ENCODE results near the gene SPEM2. TPM values are rescaled to one million over a fixed set of nuclear protein-coding genes. Genes with fewer than 3 reads are reported as not detected.
A peak's percentile ranks its signal among the peaks of the same experiment; 100 is the strongest.

The SPEM2 gene
- polyA plus RNA-seq, 1 donor from 2014 or later = not detected

DNA sequence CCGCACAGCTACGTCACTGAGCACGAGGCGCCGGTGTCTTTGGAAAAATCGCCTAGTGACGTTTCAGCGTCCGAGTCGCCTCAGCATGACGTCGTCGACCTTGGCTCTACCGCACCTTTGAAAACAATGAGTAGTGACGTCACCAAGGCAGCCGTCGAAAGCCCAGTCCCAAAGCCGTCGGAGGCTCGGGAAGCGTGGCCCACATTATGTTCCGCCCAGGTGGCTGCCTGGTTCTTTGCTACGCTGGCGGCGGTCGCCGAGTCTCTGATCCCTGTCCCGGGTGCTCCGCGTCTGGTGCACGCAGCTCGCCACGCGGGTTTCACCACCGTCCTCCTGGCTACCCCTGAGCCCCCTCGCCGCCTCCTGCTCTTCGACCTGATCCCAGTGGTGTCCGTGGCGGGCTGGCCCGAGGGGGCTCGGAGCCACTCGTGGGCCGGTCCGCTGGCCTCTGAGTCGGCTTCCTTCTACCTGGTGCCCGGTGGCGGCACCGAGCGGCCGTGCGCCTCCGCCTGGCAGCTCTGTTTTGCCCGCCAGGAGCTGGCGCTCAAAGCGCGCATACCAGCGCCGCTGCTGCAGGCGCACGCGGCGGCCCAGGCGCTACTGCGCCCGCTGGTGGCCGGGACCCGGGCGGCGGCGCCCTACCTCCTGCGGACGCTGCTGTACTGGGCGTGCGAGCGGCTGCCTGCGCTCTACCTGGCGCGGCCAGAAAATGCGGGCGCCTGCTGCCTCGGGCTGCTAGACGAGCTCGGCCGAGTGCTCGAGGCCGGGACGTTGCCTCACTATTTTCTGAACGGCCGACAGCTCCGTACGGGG lies 11.3 kb downstream of the SPEM2 start:
- Histone ChIP-seq H3F3A (ENCODE audit: insufficient read depth, low read length, poor library complexity, severe bottlenecking) (peaks cover 4% of the 10 kb centered on the region), H2AFZ (ENCODE audit: low read depth, low read length) (no peak overlapping the region), H3K36me3 (ENCODE audit: insufficient read depth, low read length) (no peaks in the 10 kb centered on the region), H3K9ac (ENCODE audit: low read length) (peak overlapping the region; percentile 97), H3K4me3 (ENCODE audit: low read length) (peak overlapping the region; percentile 85), H3K27me3 (ENCODE audit: insufficient read depth, low read depth, low read length) (peaks cover 43% of the 10 kb centered on the region), H3K9me3 (ENCODE audit: low read length) (no peaks in the 10 kb centered on the region), H3K4me2 (ENCODE audit: low read length) (no peak overlapping the region), H3K9me2 (ENCODE audit: insufficient read depth, low read length) (no peaks in the 10 kb centered on the region), H3K79me2 (replicated peaks; ENCODE audit: insufficient read depth, low read length) (no peaks in the 10 kb centered on the region), H3K27ac (ENCODE audit: low read length) (peak overlapping the region; percentile 24), H4K20me1 (ENCODE audit: insufficient read depth) (no peaks in the 10 kb centered on the region)
- no peak for TF ChIP-seq TAF1 (IDR thresholded peaks at IDR 0.05; ENCODE audit: low read depth)
- TF ChIP-seq REST (IDR thresholded peaks at IDR 0.05; ENCODE audit: borderline replicate concordance) = no peak
- TF ChIP-seq RAD21 (conservative IDR thresholded peaks at IDR 0.05) = peak; percentile 85
- peak; percentile 83 for TF ChIP-seq MXI1 (conservative IDR thresholded peaks at IDR 0.05; ENCODE audit: poor library complexity, severe bottlenecking)
- peak; percentile 89 for TF ChIP-seq SMC3 (conservative IDR thresholded peaks at IDR 0.05; ENCODE audit: poor library complexity)
- TF ChIP-seq CTCF (IDR thresholded peaks at IDR 0.05; ENCODE audit: poor library complexity, severe bottlenecking) = peak; percentile 97
- no peak for TF ChIP-seq EP300 (conservative IDR thresholded peaks at IDR 0.05; ENCODE audit: poor library complexity, severe bottlenecking)
- TF ChIP-seq POLR2AphosphoS5 (IDR thresholded peaks at IDR 0.05) = peak; percentile 38

GRCh38 chr17:7437369-7437863 lies 12.0 kb downstream of the SPEM2 start:
- H3K9ac ChIP-seq (ENCODE audit: low read length) = peak overlapping the region; percentile 97
- no peaks in the 10 kb centered on the region for H3K9me3 ChIP-seq (ENCODE audit: low read length)
- no peaks in the 10 kb centered on the region for H3K79me2 ChIP-seq (replicated peaks; ENCODE audit: insufficient read depth, low read length)
- no peak overlapping the region for H2AFZ ChIP-seq (ENCODE audit: low read depth, low read length)
- H3K27me3 ChIP-seq (ENCODE audit: insufficient read depth, low read depth, low read length) = peaks cover 43% of the 10 kb centered on the region
- H3K27ac ChIP-seq (ENCODE audit: low read length) = no peak overlapping the region
- H3K4me2 ChIP-seq (ENCODE audit: low read length) = no peak overlapping the region
- H3K36me3 ChIP-seq (ENCODE audit: insufficient read depth, low read length) = no peaks in the 10 kb centered on the region
- peak overlapping the region; percentile 85 for H3K4me3 ChIP-seq (ENCODE audit: low read length)
- no peaks in the 10 kb centered on the region for H4K20me1 ChIP-seq (ENCODE audit: insufficient read depth)
- TF ChIP-seq RAD21 (conservative IDR thresholded peaks at IDR 0.05) (no peak), SMC3 (conservative IDR thresholded peaks at IDR 0.05; ENCODE audit: poor library complexity) (peak; percentile 7)
- H3F3A ChIP-seq (ENCODE audit: insufficient read depth, low read length, poor library complexity, severe bottlenecking) = peaks cover 4% of the 10 kb centered on the region
- no peaks in the 10 kb centered on the region for H3K9me2 ChIP-seq (ENCODE audit: insufficient read depth, low read length)
